ENCODE results near the gene AK3.
A peak's percentile ranks its signal among the peaks of the same experiment; 100 is the strongest.

The AK3 gene

GRCh38 chr9:4701526-4701925, 39.5 kb downstream of the AK3 start:
- no peak for DNase-seq

GRCh38 chr9:4700932-4701331, 40.1 kb downstream of the AK3 start:
- DNase-seq: no peak

GRCh38 chr9:4700091-4700490, 40.9 kb downstream of the AK3 start:
- DNase-seq: no peak

GRCh38 chr9:4691795-4692194, 49.2 kb downstream of the AK3 start:
- no peak for DNase-seq

- DNase-seq: no peak
These were observed 50.9 kb downstream of the AK3 start for GRCh38 chr9:4690144-4690543.

- DNase-seq: no peak
These were observed 51.3 kb downstream of the AK3 start for GRCh38 chr9:4689687-4690104.

GRCh38 chr9:4689021-4689420, 52.0 kb downstream of the AK3 start:
- DNase-seq: no peak

GRCh38 chr9:4686584-4686983, 54.4 kb downstream of the AK3 start:
- DNase-seq: no peak

- no peak for DNase-seq
These were observed 54.9 kb downstream of the AK3 start for GRCh38 chr9:4686112-4686511.

GRCh38 chr9:4684820-4685219, 56.2 kb downstream of the AK3 start:
- DNase-seq: no peak

GRCh38 chr9:4680750-4681149, 60.3 kb downstream of the AK3 start:
- no peak for DNase-seq

GRCh38 chr9:4680173-4680525, 60.9 kb downstream of the AK3 start:
- DNase-seq: no peak

- DNase-seq: peak; percentile 97 to 99
These were observed 61.5 kb downstream of the AK3 start, which contains the start of gene CDC37L1 for GRCh38 chr9:4679268-4680172. CDC37L1 (plus strand) TSS chr9:4679569; CDS start chr9:4679768, 199 bp downstream.

GRCh38 chr9:4678679-4679267, 62.2 kb downstream of the AK3 start:
- DNase-seq: no peak

GRCh38 chr9:4677392-4677791, 63.6 kb downstream of the AK3 start:
- no peak for DNase-seq

- no peak for DNase-seq
These were observed 66.2 kb downstream of the AK3 start for GRCh38 chr9:4674783-4675182.

- DNase-seq: no peak
These were observed 69.3 kb downstream of the AK3 start for GRCh38 chr9:4671737-4672136.

- no peak for DNase-seq
These were observed 70.4 kb downstream of the AK3 start for GRCh38 chr9:4670591-4670990.

- DNase-seq: no peak
These were observed 71.1 kb downstream of the AK3 start for GRCh38 chr9:4669890-4670289.

- no peak for DNase-seq
These were observed 72.4 kb downstream of the AK3 start for GRCh38 chr9:4668604-4669003.

GRCh38 chr9:4667681-4668080, 73.3 kb downstream of the AK3 start:
- DNase-seq: no peak

- peak; percentile 21 to 26 for DNase-seq
These were observed 74.8 kb downstream of the AK3 start, which contains the start of gene SPATA6L for GRCh38 chr9:4666042-4666699. SPATA6L (minus strand) TSS chr9:4666480; CDS start chr9:4666250, 230 bp downstream.

- no peak for DNase-seq
These were observed 75.6 kb downstream of the AK3 start for GRCh38 chr9:4665357-4665756.

- no peak for DNase-seq
These were observed 77.0 kb downstream of the AK3 start for GRCh38 chr9:4663956-4664355.

Measured in activated CD4-positive, alpha-beta T cell treated with anti-CD3 and anti-CD28 coated beads for 4 hours (primary cell).